Left forelimb (tissue), 1 donor: Measurements from ENCODE around the gene TPSD1.

Experiments
- DNase-seq: peaks from one replicate; pipeline ENCODE4 v3.0.0-alpha.2; 2018; ENCODE audit warnings: low spot score

TPSD1 gene

GRCh38 chr16:1299012-1299867 is 43.4 kb downstream of the TPSD1 start:
- no peak for DNase-seq

DNA sequence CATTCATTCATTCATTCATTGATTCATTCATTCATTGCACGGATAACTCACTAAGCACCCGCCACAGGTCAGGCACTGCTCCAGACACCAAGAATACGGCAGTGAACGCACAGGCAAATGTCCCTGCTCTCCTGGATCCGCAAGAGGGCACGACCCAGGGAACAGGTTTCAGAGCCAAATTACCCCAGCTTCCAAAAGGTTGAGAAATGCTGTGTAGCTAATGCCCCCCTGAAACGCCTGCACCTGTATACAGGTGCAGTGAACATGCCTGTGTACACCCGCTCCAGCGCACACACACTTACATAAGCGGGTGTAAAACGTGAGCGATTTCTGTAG is 44.0 kb downstream of the TPSD1 start:
- DNase-seq = no peak

DNA sequence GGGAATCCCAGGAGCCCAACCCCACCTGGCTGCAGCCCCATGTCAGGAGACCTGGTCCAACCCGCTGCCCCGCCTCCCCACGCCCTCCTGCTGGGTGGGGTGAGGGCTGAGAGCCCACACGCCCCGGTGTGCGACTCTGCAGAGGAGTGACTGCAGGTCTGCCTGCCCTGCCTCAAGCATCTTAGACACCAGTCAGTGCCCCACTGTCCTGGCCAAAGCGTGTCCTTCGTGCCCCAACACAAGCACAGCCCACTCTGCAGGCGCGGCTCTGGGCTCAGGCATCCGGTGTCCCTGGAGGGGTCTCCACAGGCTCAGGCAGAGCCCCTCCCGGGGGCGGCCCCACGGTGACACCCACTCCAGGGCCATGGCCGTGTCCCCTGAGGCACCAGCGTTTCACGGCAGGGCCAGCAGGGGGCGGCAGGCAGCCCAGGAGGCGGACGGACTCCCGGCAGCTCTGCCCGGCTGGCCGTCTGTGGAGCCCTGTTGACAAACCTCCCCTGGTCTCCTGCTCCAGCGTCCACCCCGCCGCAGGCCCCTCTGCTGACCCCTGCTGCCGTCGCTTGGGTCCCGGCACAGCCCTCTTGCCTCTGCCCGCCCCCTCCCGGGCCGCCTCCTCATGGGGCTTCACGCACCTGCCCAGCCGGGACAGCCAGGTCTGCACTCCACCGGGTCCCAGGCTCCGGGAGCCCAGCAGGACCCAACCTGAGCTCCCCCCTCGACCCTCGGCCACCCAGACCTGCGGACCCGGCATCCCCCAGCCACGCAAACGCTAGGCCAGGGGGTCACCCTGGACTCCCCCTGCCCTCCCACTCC is 45.0 kb downstream of the TPSD1 start:
- peak; percentile 75 for DNase-seq

- peak; percentile 52 for DNase-seq
Measured at GRCh38 chr16:1301562-1301961, 45.7 kb downstream of the TPSD1 start.

GRCh38 chr16:1305823-1306222 is 50.0 kb downstream of the TPSD1 start:
- DNase-seq = no peak

DNA sequence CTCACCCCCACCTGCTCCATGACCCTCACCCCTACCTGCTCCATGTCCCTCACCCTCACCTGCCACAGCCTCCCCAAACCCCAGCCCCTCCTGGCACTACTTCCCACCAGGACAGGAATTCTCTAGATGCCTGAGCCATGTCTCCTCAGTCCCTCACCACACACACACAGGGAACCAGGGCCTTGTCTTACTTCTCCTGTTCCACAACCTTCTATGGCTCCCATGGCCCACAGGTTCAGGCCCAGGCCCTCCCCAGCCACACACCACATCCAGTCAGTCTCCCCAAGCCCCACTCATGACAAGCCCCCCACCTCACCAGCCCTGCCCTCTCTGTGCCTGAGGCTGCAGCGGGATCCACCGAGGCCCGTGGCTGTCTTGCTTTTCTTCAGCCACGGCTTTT is 50.5 kb downstream of the TPSD1 start:
- peak; percentile 62 for DNase-seq

DNA sequence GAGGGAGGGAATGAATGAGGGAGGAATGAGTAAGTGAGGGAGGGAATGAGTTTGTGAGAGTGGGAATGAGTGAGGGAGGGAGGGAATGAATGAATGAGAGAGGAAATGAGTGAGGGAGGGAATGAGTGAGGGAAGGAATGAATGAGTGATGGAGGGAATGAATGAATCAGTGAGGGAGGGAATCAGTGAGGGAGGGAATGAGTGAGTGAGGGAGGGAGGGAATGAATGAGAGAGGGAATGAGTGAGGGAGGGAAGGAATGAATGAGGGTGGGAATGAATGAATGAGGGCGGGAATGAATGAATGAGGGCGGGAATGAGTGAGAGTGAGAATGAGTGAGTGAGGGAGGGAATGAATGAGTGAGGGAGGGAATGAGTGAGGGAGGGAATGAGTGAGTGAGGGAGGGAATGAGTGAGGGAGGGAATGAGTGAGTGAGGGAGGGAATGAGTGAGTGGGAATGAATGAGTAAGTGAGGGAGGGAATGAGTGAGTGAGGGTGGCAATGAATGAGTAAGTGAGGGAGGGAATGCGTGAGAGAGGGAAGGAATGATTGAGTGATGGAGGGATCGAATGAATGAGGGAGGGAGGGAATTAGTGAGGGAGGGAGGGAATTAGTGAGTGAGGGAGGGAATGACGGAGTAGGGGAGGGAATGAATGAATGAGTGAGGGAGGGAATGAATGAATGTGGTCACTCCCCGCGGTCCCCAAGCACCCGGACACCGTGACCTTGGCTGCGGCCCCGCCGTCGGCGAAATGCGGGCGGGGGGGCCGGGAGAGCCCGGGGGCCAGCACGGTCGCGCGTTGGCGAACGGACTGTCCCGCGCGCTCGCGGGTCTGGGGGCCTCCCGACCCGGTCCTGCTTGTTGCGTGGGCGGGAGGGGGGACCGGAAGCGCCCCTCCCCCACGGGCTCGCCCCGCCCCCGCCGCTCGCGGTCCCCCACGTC is 52.4 kb downstream of the TPSD1 start:
- no peak for DNase-seq
